PFSK-1 (cell line): Measurements from ENCODE around the gene TBC1D17.

Source experiments
- FOXP2 ChIP-seq: optimal IDR thresholded peaks from 2 replicates; pipeline ENCODE3; 2011; ENCODE audit warnings: borderline replicate concordance, control low read depth, inconsistent platforms; ENCODE audit not compliant: insufficient read depth; ENCODE audit errors: extremely low read length, extremely low read depth
- POLR2AphosphoS5 ChIP-seq: IDR thresholded peaks from 2 replicates; pipeline ENCODE4 v1.6.1; 2012; ENCODE audit warnings: low read depth, mild to moderate bottlenecking, control low read depth, low read length, moderate library complexity
- SIN3A ChIP-seq: IDR thresholded peaks from 2 replicates; pipeline ENCODE4 v1.6.1; 2012; ENCODE audit warnings: mild to moderate bottlenecking, low read length, moderate library complexity, borderline replicate concordance; ENCODE audit not compliant: insufficient read depth
- TAF1 ChIP-seq: IDR thresholded peaks from 2 replicates; pipeline ENCODE4 v1.6.1; 2012; ENCODE audit warnings: low read length, control low read depth, borderline replicate concordance; ENCODE audit not compliant: insufficient read depth
- TF ChIP-seq, protein P1 (sequence below), 2 experiments: IDR thresholded peaks; 2 replicates each; pipeline versions ENCODE4 v1.6.1 to v1.8.0; 2011 to 2012; ENCODE audit warnings: low read depth in 2 of 2, low read length in 2 of 2, control low read depth in 1 of 2, inconsistent platforms in 1 of 2, mild to moderate bottlenecking in 1 of 2, moderate library complexity in 1 of 2; ENCODE audit not compliant: insufficient read depth in 1 of 2

DNA sequence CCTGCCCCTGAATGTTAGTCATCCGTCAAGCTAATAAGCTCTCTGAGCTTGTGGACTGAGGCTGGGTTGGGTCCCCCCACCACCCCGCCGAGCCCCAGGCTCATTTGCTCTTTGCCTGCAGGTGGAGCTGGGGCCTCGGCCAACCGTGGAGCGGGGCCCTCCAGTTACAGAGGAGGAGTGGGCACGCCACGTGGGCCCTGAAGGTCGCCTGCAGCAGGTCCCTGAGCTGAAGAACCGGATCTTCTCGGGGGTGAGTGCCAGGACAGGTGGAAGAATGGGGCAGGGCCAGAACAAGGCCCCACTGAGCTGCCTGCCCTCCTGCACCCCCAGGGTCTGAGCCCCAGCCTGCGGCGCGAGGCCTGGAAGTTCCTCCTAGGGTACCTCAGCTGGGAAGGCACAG lies 5.1 kb downstream of the TBC1D17 start:
- TF ChIP-seq TAF1: no peak
- TF ChIP-seq SIN3A: no peak
- TF ChIP-seq POLR2AphosphoS5: no peak
- TF ChIP-seq, protein P1, sequence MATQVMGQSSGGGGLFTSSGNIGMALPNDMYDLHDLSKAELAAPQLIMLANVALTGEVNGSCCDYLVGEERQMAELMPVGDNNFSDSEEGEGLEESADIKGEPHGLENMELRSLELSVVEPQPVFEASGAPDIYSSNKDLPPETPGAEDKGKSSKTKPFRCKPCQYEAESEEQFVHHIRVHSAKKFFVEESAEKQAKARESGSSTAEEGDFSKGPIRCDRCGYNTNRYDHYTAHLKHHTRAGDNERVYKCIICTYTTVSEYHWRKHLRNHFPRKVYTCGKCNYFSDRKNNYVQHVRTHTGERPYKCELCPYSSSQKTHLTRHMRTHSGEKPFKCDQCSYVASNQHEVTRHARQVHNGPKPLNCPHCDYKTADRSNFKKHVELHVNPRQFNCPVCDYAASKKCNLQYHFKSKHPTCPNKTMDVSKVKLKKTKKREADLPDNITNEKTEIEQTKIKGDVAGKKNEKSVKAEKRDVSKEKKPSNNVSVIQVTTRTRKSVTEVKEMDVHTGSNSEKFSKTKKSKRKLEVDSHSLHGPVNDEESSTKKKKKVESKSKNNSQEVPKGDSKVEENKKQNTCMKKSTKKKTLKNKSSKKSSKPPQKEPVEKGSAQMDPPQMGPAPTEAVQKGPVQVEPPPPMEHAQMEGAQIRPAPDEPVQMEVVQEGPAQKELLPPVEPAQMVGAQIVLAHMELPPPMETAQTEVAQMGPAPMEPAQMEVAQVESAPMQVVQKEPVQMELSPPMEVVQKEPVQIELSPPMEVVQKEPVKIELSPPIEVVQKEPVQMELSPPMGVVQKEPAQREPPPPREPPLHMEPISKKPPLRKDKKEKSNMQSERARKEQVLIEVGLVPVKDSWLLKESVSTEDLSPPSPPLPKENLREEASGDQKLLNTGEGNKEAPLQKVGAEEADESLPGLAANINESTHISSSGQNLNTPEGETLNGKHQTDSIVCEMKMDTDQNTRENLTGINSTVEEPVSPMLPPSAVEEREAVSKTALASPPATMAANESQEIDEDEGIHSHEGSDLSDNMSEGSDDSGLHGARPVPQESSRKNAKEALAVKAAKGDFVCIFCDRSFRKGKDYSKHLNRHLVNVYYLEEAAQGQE (IDR thresholded peaks at IDR 0.05; ENCODE audit: insufficient read depth in 1 of 2, low read depth in 2 of 2, low read length in 2 of 2): no peak
- no peak for TF ChIP-seq FOXP2
